ENCODE measurements around the gene ELMO1.

GRCh38 chr7:37225285-37225969, 223.2 kb downstream of the ELMO1 start:
- TF ChIP-seq, protein P1, sequence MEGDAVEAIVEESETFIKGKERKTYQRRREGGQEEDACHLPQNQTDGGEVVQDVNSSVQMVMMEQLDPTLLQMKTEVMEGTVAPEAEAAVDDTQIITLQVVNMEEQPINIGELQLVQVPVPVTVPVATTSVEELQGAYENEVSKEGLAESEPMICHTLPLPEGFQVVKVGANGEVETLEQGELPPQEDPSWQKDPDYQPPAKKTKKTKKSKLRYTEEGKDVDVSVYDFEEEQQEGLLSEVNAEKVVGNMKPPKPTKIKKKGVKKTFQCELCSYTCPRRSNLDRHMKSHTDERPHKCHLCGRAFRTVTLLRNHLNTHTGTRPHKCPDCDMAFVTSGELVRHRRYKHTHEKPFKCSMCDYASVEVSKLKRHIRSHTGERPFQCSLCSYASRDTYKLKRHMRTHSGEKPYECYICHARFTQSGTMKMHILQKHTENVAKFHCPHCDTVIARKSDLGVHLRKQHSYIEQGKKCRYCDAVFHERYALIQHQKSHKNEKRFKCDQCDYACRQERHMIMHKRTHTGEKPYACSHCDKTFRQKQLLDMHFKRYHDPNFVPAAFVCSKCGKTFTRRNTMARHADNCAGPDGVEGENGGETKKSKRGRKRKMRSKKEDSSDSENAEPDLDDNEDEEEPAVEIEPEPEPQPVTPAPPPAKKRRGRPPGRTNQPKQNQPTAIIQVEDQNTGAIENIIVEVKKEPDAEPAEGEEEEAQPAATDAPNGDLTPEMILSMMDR (IDR thresholded peaks at IDR 0.05): no peak
- TF ChIP-seq EP300 (IDR thresholded peaks at IDR 0.05) (no peak), POLR2A (IDR thresholded peaks at IDR 0.05) (no peak)

All from ovary (tissue), 3 donors.